Type B pancreatic cell (in vitro differentiated cells): ENCODE data around the gene BAMBI. TPM values are rescaled to one million over a fixed set of nuclear protein-coding genes. Genes with fewer than 3 reads are reported as not detected.

Experiments used
- DNase-seq: peaks from one replicate; pipeline ENCODE4 v3.0.0; 2021; ENCODE audit warnings: mixed read lengths; ENCODE audit not compliant: unreplicated experiment; ENCODE audit errors: extremely low spot score
- H3K27ac Mint-ChIP-seq: 2 replicates; pipeline ENCODE4 v1.8.0; 2021; ENCODE audit warnings: mild to moderate bottlenecking, mixed read lengths
- H3K27me3 Mint-ChIP-seq: 2 replicates; pipeline ENCODE4 v1.8.0; 2021; ENCODE audit warnings: mixed read lengths
- H3K36me3 Mint-ChIP-seq: 2 replicates; pipeline ENCODE4 v1.8.0; 2021; ENCODE audit warnings: mixed read lengths
- H3K4me1 Mint-ChIP-seq: one replicate; pipeline ENCODE4 v1.8.0; 2021; ENCODE audit warnings: mixed read lengths; ENCODE audit not compliant: unreplicated experiment
- H3K4me3 Mint-ChIP-seq: 2 replicates; pipeline ENCODE4 v1.8.0; 2021; ENCODE audit warnings: mild to moderate bottlenecking, mixed read lengths
- H3K9me3 Mint-ChIP-seq: 2 replicates; pipeline ENCODE4 v1.8.0; 2021; ENCODE audit warnings: mixed read lengths
- CTCF ChIP-seq: fragments of 200-600 bp; sonication (generic); conservative IDR thresholded peaks from 2 replicates; pipeline ENCODE4 v1.5.0; 2021; ENCODE audit warnings: antibody characterized with exemption, mild to moderate bottlenecking
- total RNA-seq: library from RNA; stranded (reverse); gene quantifications from 2 replicates; pipeline ENCODE4 v1.2.1, GENCODE V29; 2021; ENCODE audit warnings: low replicate concordance

The BAMBI gene
- total RNA-seq, 1 donor from 2014 or later: 57.3 TPM

- Mint-ChIP-seq H3K36me3 (peaks cover 19% of the 10 kb centered on the region), H3K4me1 (peaks cover 52% of the 10 kb centered on the region), H3K4me3 (peak overlapping the region; percentile 33), H3K9me3 (no peaks in the 10 kb centered on the region), H3K27me3 (peaks cover 7% of the 10 kb centered on the region), H3K27ac (no peak overlapping the region)
- TF ChIP-seq CTCF: no peak
- no peak for DNase-seq
Measured at GRCh38 chr10:28687683-28688001, 10.3 kb downstream of the BAMBI start.

GRCh38 chr10:28690545-28690944 lies 13.2 kb downstream of the BAMBI start:
- peaks cover 36% of the 10 kb centered on the region for H3K4me1 Mint-ChIP-seq
- no peak overlapping the region for H3K27ac Mint-ChIP-seq
- H3K36me3 Mint-ChIP-seq: no peaks in the 10 kb centered on the region
- no peaks in the 10 kb centered on the region for H3K9me3 Mint-ChIP-seq
- TF ChIP-seq CTCF: no peak
- H3K27me3 Mint-ChIP-seq: peaks cover 10% of the 10 kb centered on the region
- DNase-seq: no peak
- no peak overlapping the region for H3K4me3 Mint-ChIP-seq

GRCh38 chr10:28691187-28691694 lies 13.9 kb downstream of the BAMBI start:
- Mint-ChIP-seq H3K27me3 (peaks cover 10% of the 10 kb centered on the region), H3K4me3 (no peak overlapping the region), H3K27ac (no peak overlapping the region), H3K9me3 (no peaks in the 10 kb centered on the region), H3K36me3 (no peaks in the 10 kb centered on the region), H3K4me1 (peaks cover 30% of the 10 kb centered on the region)
- DNase-seq: no peak
- TF ChIP-seq CTCF: no peak

GRCh38 chr10:28692050-28692449 lies 14.7 kb downstream of the BAMBI start:
- Mint-ChIP-seq H3K36me3 (no peaks in the 10 kb centered on the region), H3K9me3 (no peaks in the 10 kb centered on the region), H3K27me3 (peaks cover 10% of the 10 kb centered on the region), H3K27ac (no peak overlapping the region), H3K4me1 (peaks cover 22% of the 10 kb centered on the region), H3K4me3 (no peak overlapping the region)
- TF ChIP-seq CTCF: no peak
- DNase-seq: no peak

GRCh38 chr10:28694530-28694929 lies 17.2 kb downstream of the BAMBI start:
- DNase-seq: no peak
- peaks cover 14% of the 10 kb centered on the region for H3K4me1 Mint-ChIP-seq
- no peaks in the 10 kb centered on the region for H3K36me3 Mint-ChIP-seq
- H3K27me3 Mint-ChIP-seq: peaks cover 8% of the 10 kb centered on the region
- no peak overlapping the region for H3K4me3 Mint-ChIP-seq
- TF ChIP-seq CTCF: no peak
- H3K9me3 Mint-ChIP-seq: no peaks in the 10 kb centered on the region
- H3K27ac Mint-ChIP-seq: no peak overlapping the region

- Mint-ChIP-seq H3K4me1 (peaks cover 8% of the 10 kb centered on the region), H3K36me3 (no peaks in the 10 kb centered on the region), H3K9me3 (no peaks in the 10 kb centered on the region), H3K27ac (no peak overlapping the region), H3K4me3 (no peak overlapping the region), H3K27me3 (peaks cover 6% of the 10 kb centered on the region)
- TF ChIP-seq CTCF: no peak
- DNase-seq: no peak
Measured at GRCh38 chr10:28698075-28698474, 20.8 kb downstream of the BAMBI start.
